ENCODE measurements around the gene DUSP23.

- TF ChIP-seq EZH2 (IDR thresholded peaks at IDR 0.05; ENCODE audit: low read depth, unreplicated experiment) (no peak), JUNB (IDR thresholded peaks at IDR 0.05; ENCODE audit: unreplicated experiment) (no peak), CTCF (conservative IDR thresholded peaks at IDR 0.05; ENCODE audit: low read depth in 2 of 2) (peak; percentile 80 to 91), EZH2phosphoT487 (IDR thresholded peaks at IDR 0.05; ENCODE audit: unreplicated experiment) (no peak), POLR2AphosphoS5 (IDR thresholded peaks at IDR 0.05; ENCODE audit: low read depth) (peak; percentile 80), REST (IDR thresholded peaks at IDR 0.05; ENCODE audit: unreplicated experiment) (no peak), CREB1 (CRISPR knock-in tag; IDR thresholded peaks at IDR 0.05; ENCODE audit: low read depth) (peak; percentile 83), ZNF462 (CRISPR knock-in tag; IDR thresholded peaks at IDR 0.05) (no peak), ETS1 (IDR thresholded peaks at IDR 0.05) (no peak)
These were observed at the start of gene DUSP23 for GRCh38 chr1:159780583-159781582.
